OCI-LY7 (cell line): ENCODE measurements around the gene ARHGEF4.

ENCODE experiments used
- EZH2phosphoT487 ChIP-seq: fragments of 200-600 bp; sonication (generic); IDR thresholded peaks from 2 replicates; pipeline ENCODE4 v1.6.1; 2018; ENCODE audit warnings: low read depth, borderline replicate concordance, mild to moderate bottlenecking, mixed run types, antibody characterized with exemption, low read length, moderate library complexity, mixed read lengths
- TF ChIP-seq, protein P1 (sequence below): fragments of 200-600 bp; sonication (generic); conservative IDR thresholded peaks from 2 replicates; pipeline ENCODE4 v1.5.1; 2014; ENCODE audit warnings: mild to moderate bottlenecking, antibody characterized with exemption, low read length, moderate library complexity, mixed read lengths

- TF ChIP-seq, protein P1, sequence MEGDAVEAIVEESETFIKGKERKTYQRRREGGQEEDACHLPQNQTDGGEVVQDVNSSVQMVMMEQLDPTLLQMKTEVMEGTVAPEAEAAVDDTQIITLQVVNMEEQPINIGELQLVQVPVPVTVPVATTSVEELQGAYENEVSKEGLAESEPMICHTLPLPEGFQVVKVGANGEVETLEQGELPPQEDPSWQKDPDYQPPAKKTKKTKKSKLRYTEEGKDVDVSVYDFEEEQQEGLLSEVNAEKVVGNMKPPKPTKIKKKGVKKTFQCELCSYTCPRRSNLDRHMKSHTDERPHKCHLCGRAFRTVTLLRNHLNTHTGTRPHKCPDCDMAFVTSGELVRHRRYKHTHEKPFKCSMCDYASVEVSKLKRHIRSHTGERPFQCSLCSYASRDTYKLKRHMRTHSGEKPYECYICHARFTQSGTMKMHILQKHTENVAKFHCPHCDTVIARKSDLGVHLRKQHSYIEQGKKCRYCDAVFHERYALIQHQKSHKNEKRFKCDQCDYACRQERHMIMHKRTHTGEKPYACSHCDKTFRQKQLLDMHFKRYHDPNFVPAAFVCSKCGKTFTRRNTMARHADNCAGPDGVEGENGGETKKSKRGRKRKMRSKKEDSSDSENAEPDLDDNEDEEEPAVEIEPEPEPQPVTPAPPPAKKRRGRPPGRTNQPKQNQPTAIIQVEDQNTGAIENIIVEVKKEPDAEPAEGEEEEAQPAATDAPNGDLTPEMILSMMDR = no peak
- TF ChIP-seq EZH2phosphoT487 = no peak
These were observed 211.3 kb downstream of the ARHGEF4 start for GRCh38 chr2:131047920-131048560.
